Measurements from ENCODE around the gene PLEKHA3. TPM values are rescaled to one million over a fixed set of nuclear protein-coding genes. Genes with fewer than 3 reads are reported as not detected.
A peak's percentile ranks its signal among the peaks of the same experiment; 100 is the strongest.

Gene PLEKHA3
- total RNA-seq, 1 donor from 2014 or later: 41.4 TPM

GRCh38 chr2:178530625-178531142, 50.4 kb downstream of the PLEKHA3 start:
- Histone ChIP-seq H3K4me3 (no peak overlapping the region), H3K36me3 (peaks cover 100% of the 10 kb centered on the region)
- TF ChIP-seq CTCF (IDR thresholded peaks at IDR 0.05; ENCODE audit: borderline replicate concordance): no peak

GRCh38 chr2:178531168-178531567, 50.9 kb downstream of the PLEKHA3 start:
- intact Hi-C loops (cut with micrococcal nuclease): no loop called here
- H3K27ac ChIP-seq (replicated peaks): peak overlapping the region; percentile 10
- no peak for TF ChIP-seq CTCF (IDR thresholded peaks at IDR 0.05; ENCODE audit: borderline replicate concordance)
- H3K27me3 ChIP-seq (ENCODE audit: low read depth): no peaks in the 10 kb centered on the region
- DNase-seq: no peak
- H3K9me3 ChIP-seq (replicated peaks): no peaks in the 10 kb centered on the region
- peaks cover 21% of the 10 kb centered on the region for H3K4me1 ChIP-seq
- no peak overlapping the region for H3K4me3 ChIP-seq
- peaks cover 100% of the 10 kb centered on the region for H3K36me3 ChIP-seq

More at GRCh38 chr2:178530625-178531142, 50.4 kb downstream of the PLEKHA3 start:
- Histone ChIP-seq H3K27me3 (ENCODE audit: low read depth) (no peaks in the 10 kb centered on the region), H3K4me1 (peaks cover 21% of the 10 kb centered on the region), H3K27ac (replicated peaks) (peak overlapping the region; percentile 10), H3K9me3 (replicated peaks) (no peaks in the 10 kb centered on the region)
- intact Hi-C loops (cut with micrococcal nuclease): no loop called here
- no peak for DNase-seq

GRCh38 chr2:178536037-178536436, 55.8 kb downstream of the PLEKHA3 start:
- Histone ChIP-seq H3K4me3 (no peak overlapping the region), H3K4me1 (peaks cover 5% of the 10 kb centered on the region), H3K36me3 (peaks cover 100% of the 10 kb centered on the region), H3K27me3 (ENCODE audit: low read depth) (no peaks in the 10 kb centered on the region), H3K9me3 (replicated peaks) (no peaks in the 10 kb centered on the region), H3K27ac (replicated peaks) (no peak overlapping the region)
- DNase-seq: no peak
- intact Hi-C loops (cut with micrococcal nuclease): no loop called here
- no peak for TF ChIP-seq CTCF (IDR thresholded peaks at IDR 0.05; ENCODE audit: borderline replicate concordance)

- DNase-seq: no peak
- Histone ChIP-seq H3K36me3 (peaks cover 100% of the 10 kb centered on the region), H3K9me3 (replicated peaks) (no peaks in the 10 kb centered on the region), H3K4me3 (no peak overlapping the region), H3K27ac (replicated peaks) (no peak overlapping the region), H3K4me1 (peaks cover under 1% of the 10 kb centered on the region), H3K27me3 (ENCODE audit: low read depth) (no peaks in the 10 kb centered on the region)
- intact Hi-C loops (cut with micrococcal nuclease): no loop called here
- TF ChIP-seq CTCF (IDR thresholded peaks at IDR 0.05; ENCODE audit: borderline replicate concordance): no peak
Measured at GRCh38 chr2:178542161-178542560, 61.9 kb downstream of the PLEKHA3 start.

GRCh38 chr2:178542569-178542968, 62.3 kb downstream of the PLEKHA3 start:
- Histone ChIP-seq H3K9me3 (replicated peaks) (no peaks in the 10 kb centered on the region), H3K36me3 (peaks cover 100% of the 10 kb centered on the region)

More at GRCh38 chr2:178542569-178542968, 62.3 kb downstream of the PLEKHA3 start:
- intact Hi-C loops (cut with micrococcal nuclease): no loop called here
- Histone ChIP-seq H3K4me3 (no peak overlapping the region), H3K4me1 (peaks cover 5% of the 10 kb centered on the region), H3K27ac (replicated peaks) (no peak overlapping the region), H3K27me3 (ENCODE audit: low read depth) (no peaks in the 10 kb centered on the region)
- no peak for DNase-seq
- TF ChIP-seq CTCF (IDR thresholded peaks at IDR 0.05; ENCODE audit: borderline replicate concordance): no peak

Data from left ventricle myocardium inferior (tissue), 1 donor.